GM23338 (cell line): Measurements from ENCODE around the gene IBA57. TPM values are rescaled to one million over a fixed set of nuclear protein-coding genes. Genes with fewer than 3 reads are reported as not detected.

Experiments used
- ATAC-seq: fragments of 200-7000 bp; cut with Tn5 transposase; 3 replicates; pipeline ENCODE4 v1.9.1; 2020
- DNase-seq: peaks from one replicate; pipeline ENCODE4 v3.0.0-alpha.2; 2015; ENCODE audit warnings: low spot score
- H2AFZ ChIP-seq: fragments of 200-600 bp; sonication (generic); 2 replicates; pipeline ENCODE4 v1.8.0; 2016; ENCODE audit warnings: antibody characterized with exemption, mild to moderate bottlenecking, moderate library complexity
- H3F3A ChIP-seq: fragments of 200-600 bp; sonication (generic); replicated peaks from 2 replicates; pipeline ENCODE4 v1.8.0; 2017; ENCODE audit warnings: antibody characterized with exemption, mixed run types, low read depth
- H3K27ac ChIP-seq: fragments of 200-600 bp; sonication (generic); 2 replicates; pipeline ENCODE4 v1.6.1; 2016; ENCODE audit warnings: low read depth
- H3K27me3 ChIP-seq: fragments of 200-600 bp; sonication (generic); 2 replicates; pipeline ENCODE4 v1.8.0; 2016; ENCODE audit warnings: mild to moderate bottlenecking, mixed run types, moderate library complexity; ENCODE audit not compliant: insufficient read depth
- H3K36me3 ChIP-seq: fragments of 200-600 bp; sonication (generic); 2 replicates; pipeline ENCODE4 v1.8.0; 2016; ENCODE audit warnings: mild to moderate bottlenecking; ENCODE audit not compliant: insufficient read depth
- H3K4me1 ChIP-seq: fragments of 200-600 bp; sonication (generic); 2 replicates; pipeline ENCODE4 v1.8.0; 2016; ENCODE audit warnings: mild to moderate bottlenecking, moderate library complexity; ENCODE audit not compliant: insufficient read depth
- H3K4me2 ChIP-seq: fragments of 200-600 bp; sonication (generic); 2 replicates; pipeline ENCODE4 v1.7.1; 2017; ENCODE audit warnings: mixed run types
- H3K4me3 ChIP-seq: fragments of 200-600 bp; sonication (generic); 2 replicates; pipeline ENCODE4 v1.6.1; 2016; ENCODE audit warnings: mixed run types
- H3K79me2 ChIP-seq: fragments of 200-600 bp; sonication (generic); replicated peaks from 2 replicates; pipeline ENCODE4 v1.8.0; 2017; ENCODE audit warnings: mild to moderate bottlenecking; ENCODE audit not compliant: insufficient read depth
- H3K9me2 ChIP-seq: fragments of 200-600 bp; sonication (generic); 2 replicates; pipeline ENCODE4 v1.8.0; 2017; ENCODE audit not compliant: insufficient read depth
- H4K20me1 ChIP-seq: fragments of 200-600 bp; sonication (generic); replicated peaks from 2 replicates; pipeline ENCODE4 v1.8.0; 2017; ENCODE audit warnings: mild to moderate bottlenecking; ENCODE audit not compliant: insufficient read depth
- H3K27ac Mint-ChIP-seq: 2 replicates; pipeline ENCODE4 v1.8.0; 2020; ENCODE audit warnings: inconsistent platforms, mild to moderate bottlenecking, moderate library complexity, mixed read lengths
- H3K27me3 Mint-ChIP-seq: 3 replicates; pipeline ENCODE4 v1.8.0; 2022; ENCODE audit warnings: low read depth, mild to moderate bottlenecking, moderate library complexity, mixed read lengths, inconsistent platforms; ENCODE audit not compliant: insufficient read depth, poor library complexity
- H3K36me3 Mint-ChIP-seq: 3 replicates; pipeline ENCODE4 v1.8.0; 2021; ENCODE audit warnings: low read depth, mild to moderate bottlenecking, inconsistent platforms, moderate library complexity, mixed read lengths
- H3K4me1 Mint-ChIP-seq: 3 replicates; pipeline ENCODE4 v1.8.0; 2020; ENCODE audit warnings: mild to moderate bottlenecking, inconsistent platforms, mixed read lengths
- H3K4me3 Mint-ChIP-seq: 3 replicates; pipeline ENCODE4 v1.8.0; 2021; ENCODE audit warnings: moderate library complexity, mild to moderate bottlenecking, inconsistent platforms, mixed read lengths
- H3K9me3 Mint-ChIP-seq: 3 replicates; pipeline ENCODE4 v1.8.0; 2020; ENCODE audit warnings: moderate library complexity, mild to moderate bottlenecking, inconsistent platforms, mixed read lengths
- CREB1 ChIP-seq: fragments of 250-450 bp; sonication (Bioruptor Pico); IDR thresholded peaks from 2 replicates; pipeline ENCODE4 v1.5.0; 2020; ENCODE audit warnings: low read depth, mild to moderate bottlenecking, moderate library complexity
- CTCF ChIP-seq, 2 experiments: fragments of 200-600 bp in 1 of 2; sonication (generic) in 1 of 2; conservative IDR thresholded peaks; 2 replicates each; pipeline versions ENCODE4 v1.5.1 to v1.6.1; 2016 to 2017; ENCODE audit warnings: antibody characterized with exemption in 2 of 2, low read depth in 2 of 2, mild to moderate bottlenecking in 2 of 2, moderate library complexity in 1 of 2
- ETS1 ChIP-seq: IDR thresholded peaks from 2 replicates; pipeline ENCODE4 v1.6.1; 2016; ENCODE audit warnings: antibody characterized with exemption
- POLR2AphosphoS5 ChIP-seq: IDR thresholded peaks from 2 replicates; pipeline ENCODE4 v1.6.1; 2016; ENCODE audit warnings: antibody characterized with exemption, low read depth
- REST ChIP-seq: IDR thresholded peaks from one replicate; pipeline ENCODE4 v1.6.1; 2018; ENCODE audit warnings: antibody characterized with exemption; ENCODE audit not compliant: unreplicated experiment
- ZNF462 ChIP-seq: fragments of 250-450 bp; sonication (Bioruptor Pico); IDR thresholded peaks from 2 replicates; pipeline ENCODE4 v1.5.0; 2020; ENCODE audit warnings: mild to moderate bottlenecking, moderate library complexity
- polyA plus RNA-seq: library from polyadenylated mRNA; unstranded; fragments of >200 nt; fragmentation: Nextera tagmentation; extraction: Ambion mirVana; gene quantifications from 2 replicates; pipeline ENCODE4 v1.2.1, GENCODE V29; 2016
- total RNA-seq: library from RNA; depleted of rRNA; stranded (reverse); fragments of >200 nt; shearing (Covaris generic); gene quantifications from 2 replicates; pipeline ENCODE4 v1.2.3, GENCODE V29; 2014

IBA57 gene
- total and polyA plus RNA-seq, 2 experiments from 2014 or later: 1.1 to 10.3 TPM

- Histone ChIP-seq H3K9me2 (no peaks in the 10 kb centered on the region), H3K4me3 (no peak overlapping the region), H4K20me1 (no peaks in the 10 kb centered on the region), H3K27ac (no peak overlapping the region), H3F3A (no peaks in the 10 kb centered on the region), H2AFZ (no peak overlapping the region), H3K4me2 (no peak overlapping the region), H3K36me3 (no peaks in the 10 kb centered on the region), H3K79me2 (no peaks in the 10 kb centered on the region), H3K4me1 (no peaks in the 10 kb centered on the region), H3K27me3 (peaks cover 48% of the 10 kb centered on the region)
- H3K9me3 Mint-ChIP-seq: no peaks in the 10 kb centered on the region
- peaks cover 3% of the 10 kb centered on the region; the same call in 2 of the 3 replicates for H3K4me1 Mint-ChIP-seq
- ATAC-seq (no peak), DNase-seq (no peak)
- no peak overlapping the region for H3K4me3 Mint-ChIP-seq
- H3K36me3 Mint-ChIP-seq: no peaks in the 10 kb centered on the region
- no peak overlapping the region for H3K27ac Mint-ChIP-seq
- H3K27me3 Mint-ChIP-seq: peaks cover 16% of the 10 kb centered on the region
- TF ChIP-seq ETS1 (no peak), CREB1 (CRISPR knock-in tag) (no peak), REST (no peak), CTCF (conservative IDR thresholded peaks at IDR 0.05; ENCODE audit: low read depth in 2 of 2) (no peak), ZNF462 (CRISPR knock-in tag) (no peak), POLR2AphosphoS5 (no peak)
Measured at GRCh38 chr1:228207381-228207810, 41.8 kb downstream of the IBA57 start.
